K562 (cell line): ENCODE results near the gene CABLES1. TPM values are rescaled to one million over a fixed set of nuclear protein-coding genes. Genes with fewer than 3 reads are reported as not detected.
"Not testable (repeated sequence)": the region's sequence is repeated elsewhere in the genome, so short reads cannot be mapped to it uniquely, and the experiment has no call there.

Experiments used
- ATAC-seq: fragments of 200-7000 bp; cut with Tn5 transposase; 3 replicates; pipeline ENCODE4 v1.9.1; 2020; ENCODE audit warnings: moderate library complexity
- BruUV-seq: library from RNA; stranded (reverse); fragments of 400-500 nt; replicated peaks from 2 replicates; lab custom pipeline; 2021; lab: Mats Ljungman, UMichigan
- CTCF ChIA-PET: fragments of 300-600 bp; formaldehyde crosslinking; extraction: SDS; loops from one replicate; lab custom pipeline; 2021; ENCODE audit warnings: low intra/inter-chr PET ratio; lab: Yijun Ruan, JAX
- POLR2A ChIA-PET: fragments of 300-600, 350-650 bp; sonication (Branson Sonifier 250); formaldehyde crosslinking; extraction: SDS; loops from one replicate; lab custom pipeline; 2021; ENCODE audit warnings: antibody characterized with exemption, inconsistent platforms; lab: Yijun Ruan, JAX
- DNase-seq, 4 experiments: peaks; one replicate each; pipeline versions ENCODE4 v3.0.0 to v3.0.0-alpha.2; 2011 to 2018; ENCODE audit warnings: low spot score in 3 of 4, mixed read lengths in 3 of 4; ENCODE audit errors: extremely low read depth in 1 of 4
- FAIRE-seq: peaks from 2 replicates; lab custom pipeline; 2011; peaks lifted over from hg19 to GRCh38; lab: Jason Lieb, UNC
- H2AFZ ChIP-seq: 2 replicates; pipeline ENCODE4 v1.6.0; 2011; ENCODE audit warnings: low read depth, low read length, control low read depth, inconsistent platforms
- H3K27ac ChIP-seq: fragments of 200-600 bp; 3 replicates; pipeline ENCODE4 v1.8.0; 2011; ENCODE audit warnings: low read depth, mild to moderate bottlenecking, control low read depth, inconsistent platforms, low read length, moderate library complexity, mixed read lengths; ENCODE audit errors: extremely low read depth
- H3K27me3 ChIP-seq, 2 experiments: fragments of 300-600 bp in 1 of 2; 2 replicates in 1 of 2; 3 replicates in 1 of 2; pipeline versions ENCODE4 v1.6.0 to v1.8.0; 2011; ENCODE audit warnings: inconsistent platforms in 2 of 2, low read length in 2 of 2, mild to moderate bottlenecking in 1 of 2, mixed read lengths in 1 of 2, moderate library complexity in 1 of 2; ENCODE audit not compliant: control insufficient read depth in 2 of 2, insufficient read depth in 2 of 2
- H3K36me3 ChIP-seq: fragments of 300-600 bp; 3 replicates; pipeline ENCODE4 v1.8.0; 2011; ENCODE audit warnings: mild to moderate bottlenecking, low read length, inconsistent platforms; ENCODE audit not compliant: control insufficient read depth, insufficient read depth
- H3K4me1 ChIP-seq, 2 experiments: fragments of 200-600 bp in 1 of 2; replicated peaks in 1 of 2; 2 replicates in 1 of 2; 3 replicates in 1 of 2; pipeline versions ENCODE4 v1.5.1 to v1.8.0; 2011; ENCODE audit warnings: inconsistent platforms in 2 of 2, low read length in 2 of 2, mild to moderate bottlenecking in 1 of 2, mixed read lengths in 1 of 2, moderate library complexity in 1 of 2; ENCODE audit not compliant: control insufficient read depth in 2 of 2, insufficient read depth in 2 of 2
- H3K4me2 ChIP-seq: 2 replicates; pipeline ENCODE4 v1.6.1; 2011; ENCODE audit warnings: low read length, control low read depth, inconsistent platforms, mixed read lengths; ENCODE audit not compliant: insufficient read depth
- H3K4me3 ChIP-seq: fragments of 200-600 bp; sonication (generic), shearing (Covaris generic); 2 replicates; pipeline ENCODE4 v1.5.1; 2016; ENCODE audit warnings: control low read depth, inconsistent platforms
- H3K79me2 ChIP-seq: fragments of 200-600 bp; 3 replicates; pipeline ENCODE4 v1.8.0; 2011; ENCODE audit warnings: low read length, inconsistent platforms; ENCODE audit not compliant: control insufficient read depth, insufficient read depth
- H3K9ac ChIP-seq, 2 experiments: 2 replicates each; pipeline versions ENCODE4 v1.6.0 to v1.6.1; 2011; ENCODE audit warnings: low read depth in 2 of 2, low read length in 2 of 2, control low read depth in 1 of 2, inconsistent platforms in 1 of 2, mild to moderate bottlenecking in 1 of 2, mixed read lengths in 1 of 2; ENCODE audit not compliant: insufficient read depth in 1 of 2
- H3K9me1 ChIP-seq: one replicate; pipeline ENCODE4 v1.6.0; 2011; ENCODE audit warnings: inconsistent platforms, mild to moderate bottlenecking, low read length, moderate library complexity; ENCODE audit not compliant: control insufficient read depth, insufficient read depth
- H3K9me3 ChIP-seq: replicated peaks from 2 replicates; pipeline ENCODE4 v1.5.1; 2011; ENCODE audit warnings: low read depth, low read length, inconsistent platforms; ENCODE audit not compliant: control insufficient read depth, insufficient read depth
- H4K20me1 ChIP-seq: replicated peaks from 2 replicates; pipeline ENCODE4 v1.6.1; 2011; ENCODE audit warnings: low read length, inconsistent platforms, mixed read lengths; ENCODE audit not compliant: control insufficient read depth, insufficient read depth
- GTF2E2 ChIP-seq: fragments of 200-800 bp; sonication (Bioruptor generic); IDR thresholded peaks from 2 replicates; pipeline ENCODE4 v1.6.1; 2016; ENCODE audit warnings: missing genetic modification characterization, missing compliant biosample characterization
- MECOM ChIP-seq: fragments of 250-450 bp; sonication (Bioruptor Pico); IDR thresholded peaks from 2 replicates; pipeline ENCODE4 v1.8.0; 2022; ENCODE audit warnings: inconsistent platforms
- SP1 ChIP-seq: sonication (generic); formaldehyde crosslinking; IDR thresholded peaks from 2 replicates; pipeline ENCODE4 v1.8.1; 2022; ENCODE audit warnings: mild to moderate bottlenecking, missing genetic modification reagents
- WGBS: fragments of 100-300 bp; shearing (Covaris generic); methylation state at CpG from one replicate; pipeline ENCODE4 v1.1.6; 2016; ENCODE audit warnings: low coverage, mixed read lengths; ENCODE audit not compliant: insufficient coverage; ENCODE audit errors: missing lambda C conversion rate; 5-methylcytosine and 5-hydroxymethylcytosine counted together
- in situ Hi-C: fragments of 300-500 bp; cut with MboI; formaldehyde crosslinking; loops from 4 replicates; pipeline ENCODE4 v1.15.0; 2018; ENCODE audit warnings: inconsistent platforms, mixed read lengths
- intact Hi-C: fragments of 100-400 bp; cut with micrococcal nuclease; formaldehyde crosslinking; loops from 2 replicates; pipeline ENCODE4 v1.14.2; 2022
- polyA plus RNA-seq, 8 experiments: library from polyadenylated mRNA; depleted of rRNA in 4 of 8; stranded (reverse) in 5 of 8; unstranded in 3 of 8; fragments of >200 nt; fragmentation: Nextera tagmentation in 2 of 8; fragmentation: Illumina TruSeq in 1 of 8; extraction: Ambion mirVana in 2 of 8; extraction: Trizol in 1 of 8; gene quantifications; 2 replicates each; pipeline versions ENCODE4 v1.2.1 to v1.2.3, GENCODE V29; 2011 to 2014; ENCODE audit warnings: inconsistent platforms in 1 of 8, missing spikeins in 1 of 8
- total RNA-seq, 7 experiments: library from RNA; depleted of rRNA in 6 of 7; stranded (reverse); fragments of >200 nt in 6 of 7; fragmentation: Illumina TruSeq in 2 of 7; extraction: Trizol in 2 of 7; gene quantifications; 2 replicates each; pipeline versions ENCODE4 v1.2.1 to v1.2.3, GENCODE V29; 2011 to 2021; ENCODE audit warnings: low replicate concordance in 1 of 7
- TF ChIP-seq, protein P1 (sequence below): fragments of 250-450 bp; sonication (Bioruptor Pico); IDR thresholded peaks from 2 replicates; pipeline ENCODE4 v1.4.0; 2020
- TF ChIP-seq, protein P2 (sequence below): fragments of 250-450 bp; sonication (Bioruptor Pico); IDR thresholded peaks from 2 replicates; pipeline ENCODE4 v1.5.0; 2022; ENCODE audit warnings: mild to moderate bottlenecking

The CABLES1 gene
- total and polyA plus RNA-seq, 9 of the 15 experiments (the other 6 are each of a cell fraction or from before 2014, with no cell fraction given), result 0.04 to 0.10 (median 0.06) TPM; not detected in 3

GRCh38 chr18:23108496-23108895, 26.8 kb upstream of the CABLES1 start:
- Histone ChIP-seq H3K4me1 (no peaks in the 10 kb centered on the region), H3K9me1 (no peaks in the 10 kb centered on the region), H3K4me3 (no peak overlapping the region), H3K4me2 (no peak overlapping the region), H3K27ac (no peak overlapping the region), H4K20me1 (no peaks in the 10 kb centered on the region), H2AFZ (no peak overlapping the region), H3K9ac (no peak overlapping the region), H3K9me3 (no peaks in the 10 kb centered on the region), H3K27me3 (peaks cover 28 to 47% of the 10 kb centered on the region in 2 experiments), H3K36me3 (no peaks in the 10 kb centered on the region), H3K79me2 (no peaks in the 10 kb centered on the region)
- WGBS, result 0% methylated on average over 5 of the region's 5 CpGs
- no TSS peak for BruUV-seq
- no peak for FAIRE-seq
- TF ChIP-seq, protein P1, sequence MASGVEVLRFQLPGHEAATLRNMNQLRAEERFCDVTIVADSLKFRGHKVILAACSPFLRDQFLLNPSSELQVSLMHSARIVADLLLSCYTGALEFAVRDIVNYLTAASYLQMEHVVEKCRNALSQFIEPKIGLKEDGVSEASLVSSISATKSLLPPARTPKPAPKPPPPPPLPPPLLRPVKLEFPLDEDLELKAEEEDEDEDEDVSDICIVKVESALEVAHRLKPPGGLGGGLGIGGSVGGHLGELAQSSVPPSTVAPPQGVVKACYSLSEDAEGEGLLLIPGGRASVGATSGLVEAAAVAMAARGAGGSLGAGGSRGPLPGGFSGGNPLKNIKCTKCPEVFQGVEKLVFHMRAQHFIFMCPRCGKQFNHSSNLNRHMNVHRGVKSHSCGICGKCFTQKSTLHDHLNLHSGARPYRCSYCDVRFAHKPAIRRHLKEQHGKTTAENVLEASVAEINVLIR, result no peak
- TF ChIP-seq GTF2E2 (tag) (no peak), SP1 (CRISPR knock-in tag) (no peak), MECOM (CRISPR knock-in tag) (no peak)
- TF ChIP-seq, protein P2, sequence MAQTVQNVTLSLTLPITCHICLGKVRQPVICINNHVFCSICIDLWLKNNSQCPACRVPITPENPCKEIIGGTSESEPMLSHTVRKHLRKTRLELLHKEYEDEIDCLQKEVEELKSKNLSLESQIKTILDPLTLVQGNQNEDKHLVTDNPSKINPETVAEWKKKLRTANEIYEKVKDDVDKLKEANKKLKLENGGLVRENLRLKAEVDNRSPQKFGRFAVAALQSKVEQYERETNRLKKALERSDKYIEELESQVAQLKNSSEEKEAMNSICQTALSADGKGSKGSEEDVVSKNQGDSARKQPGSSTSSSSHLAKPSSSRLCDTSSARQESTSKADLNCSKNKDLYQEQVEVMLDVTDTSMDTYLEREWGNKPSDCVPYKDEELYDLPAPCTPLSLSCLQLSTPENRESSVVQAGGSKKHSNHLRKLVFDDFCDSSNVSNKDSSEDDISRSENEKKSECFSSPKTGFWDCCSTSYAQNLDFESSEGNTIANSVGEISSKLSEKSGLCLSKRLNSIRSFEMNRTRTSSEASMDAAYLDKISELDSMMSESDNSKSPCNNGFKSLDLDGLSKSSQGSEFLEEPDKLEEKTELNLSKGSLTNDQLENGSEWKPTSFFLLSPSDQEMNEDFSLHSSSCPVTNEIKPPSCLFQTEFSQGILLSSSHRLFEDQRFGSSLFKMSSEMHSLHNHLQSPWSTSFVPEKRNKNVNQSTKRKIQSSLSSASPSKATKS, result no peak
- intact Hi-C loops (no loop called here), in situ Hi-C loops (no loop called here)
- no peak for ATAC-seq
- CTCF ChIA-PET, result no interaction called here
- DNase-seq, result no peak
- POLR2A ChIA-PET, result no interaction called here

GRCh38 chr18:23109163-23109562, 26.1 kb upstream of the CABLES1 start:
- H3K27ac ChIP-seq, H3K79me2 ChIP-seq, ATAC-seq, FAIRE-seq, CTCF ChIA-PET, H3K9me3 ChIP-seq, DNase-seq, BruUV-seq, H3K9ac ChIP-seq, intact Hi-C loops, H3K36me3 ChIP-seq, POLR2A ChIA-PET, H3K4me2 ChIP-seq, H2AFZ ChIP-seq, H3K4me3 ChIP-seq, H4K20me1 ChIP-seq, H3K9me1 ChIP-seq, in situ Hi-C loops, H3K4me1 ChIP-seq: not testable (repeated sequence)
- WGBS, result 2% methylated on average over 9 of the region's 9 CpGs
- peaks cover 32 to 44% of the 10 kb centered on the region in 2 experiments for H3K27me3 ChIP-seq
